HFF-Myc (cell line): ENCODE results near the gene NWD2.

ENCODE experiments used
- DNase-seq: peaks from one replicate; pipeline ENCODE4 v3.0.0-alpha.2; 2011; ENCODE audit warnings: low read depth; ENCODE audit errors: extremely low read depth
- H3K4me3 ChIP-seq: replicated peaks from 2 replicates; pipeline ENCODE4 v1.5.1; 2011; ENCODE audit warnings: low read depth, mild to moderate bottlenecking, control low read depth, low read length
- TF ChIP-seq, protein P1 (sequence below): IDR thresholded peaks from 2 replicates; pipeline ENCODE4 v1.5.1; 2012; ENCODE audit warnings: mild to moderate bottlenecking, low read depth, low read length, control low read depth; ENCODE audit errors: missing control alignments

Gene NWD2

DNA sequence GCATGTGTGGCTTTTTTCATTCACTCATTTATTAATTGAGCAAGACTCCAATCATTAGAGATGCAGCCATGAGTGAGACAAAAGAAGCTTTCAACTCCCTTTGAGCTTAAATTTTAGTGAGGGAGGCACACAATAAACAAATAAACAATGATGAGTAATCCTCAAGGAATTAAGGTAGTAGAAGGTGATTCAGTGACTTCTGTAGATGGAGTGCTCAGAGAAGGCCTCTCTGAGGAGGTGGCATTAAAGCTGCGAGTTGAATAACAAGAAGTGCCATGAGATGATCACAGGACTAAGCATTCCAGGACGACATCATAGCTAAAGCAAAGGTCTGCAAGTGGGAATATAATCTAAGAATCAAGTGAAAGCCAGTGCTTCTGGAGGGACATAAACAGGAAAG is 77.6 kb downstream of the NWD2 start:
- DNase-seq = no peak
- H3K4me3 ChIP-seq = no peak overlapping the region
- TF ChIP-seq, protein P1, sequence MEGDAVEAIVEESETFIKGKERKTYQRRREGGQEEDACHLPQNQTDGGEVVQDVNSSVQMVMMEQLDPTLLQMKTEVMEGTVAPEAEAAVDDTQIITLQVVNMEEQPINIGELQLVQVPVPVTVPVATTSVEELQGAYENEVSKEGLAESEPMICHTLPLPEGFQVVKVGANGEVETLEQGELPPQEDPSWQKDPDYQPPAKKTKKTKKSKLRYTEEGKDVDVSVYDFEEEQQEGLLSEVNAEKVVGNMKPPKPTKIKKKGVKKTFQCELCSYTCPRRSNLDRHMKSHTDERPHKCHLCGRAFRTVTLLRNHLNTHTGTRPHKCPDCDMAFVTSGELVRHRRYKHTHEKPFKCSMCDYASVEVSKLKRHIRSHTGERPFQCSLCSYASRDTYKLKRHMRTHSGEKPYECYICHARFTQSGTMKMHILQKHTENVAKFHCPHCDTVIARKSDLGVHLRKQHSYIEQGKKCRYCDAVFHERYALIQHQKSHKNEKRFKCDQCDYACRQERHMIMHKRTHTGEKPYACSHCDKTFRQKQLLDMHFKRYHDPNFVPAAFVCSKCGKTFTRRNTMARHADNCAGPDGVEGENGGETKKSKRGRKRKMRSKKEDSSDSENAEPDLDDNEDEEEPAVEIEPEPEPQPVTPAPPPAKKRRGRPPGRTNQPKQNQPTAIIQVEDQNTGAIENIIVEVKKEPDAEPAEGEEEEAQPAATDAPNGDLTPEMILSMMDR = no peak

DNA sequence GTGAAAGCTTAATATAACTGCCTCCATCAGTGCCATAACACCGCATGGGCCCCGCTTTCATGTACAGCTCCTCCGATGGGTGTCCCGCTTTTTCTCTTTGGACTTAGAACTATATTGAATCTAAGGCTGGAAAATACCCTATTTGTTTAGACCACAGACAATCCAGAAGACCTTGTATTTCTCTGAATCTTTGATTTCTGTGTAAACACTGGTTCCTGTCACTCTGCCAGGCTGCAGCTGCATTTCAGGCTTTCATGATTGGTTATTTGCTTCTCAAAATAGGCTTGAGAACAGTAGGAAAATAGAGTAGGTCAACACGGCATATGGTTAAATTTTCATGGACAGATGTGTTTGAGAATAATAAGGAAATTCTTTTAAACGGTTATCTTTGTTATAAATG is 80.0 kb downstream of the NWD2 start:
- DNase-seq = no peak

DNA sequence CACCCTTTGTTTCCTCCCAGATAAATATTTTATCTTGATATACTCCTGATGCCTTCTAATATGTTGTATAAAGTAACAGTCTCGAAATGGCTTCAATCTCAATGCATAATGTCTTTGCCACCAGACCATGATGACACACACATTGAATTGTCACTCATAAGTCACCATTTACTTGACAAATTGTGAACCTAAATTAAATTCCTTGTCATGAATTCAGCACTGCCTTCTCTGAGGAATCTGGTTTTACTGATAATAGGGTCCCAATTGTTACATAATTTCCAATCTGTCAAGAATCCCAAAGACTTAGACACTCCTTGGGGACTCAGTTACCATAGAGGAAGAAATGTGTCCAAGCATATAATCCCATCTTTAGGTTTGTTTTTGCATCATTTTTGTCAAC is 82.3 kb downstream of the NWD2 start:
- TF ChIP-seq, protein P1 = no peak
- H3K4me3 ChIP-seq = no peak overlapping the region
- DNase-seq = no peak

More for the DNA sequence above, 80.0 kb downstream of the NWD2 start:
- TF ChIP-seq, protein P1 = no peak
- no peak overlapping the region for H3K4me3 ChIP-seq

DNA sequence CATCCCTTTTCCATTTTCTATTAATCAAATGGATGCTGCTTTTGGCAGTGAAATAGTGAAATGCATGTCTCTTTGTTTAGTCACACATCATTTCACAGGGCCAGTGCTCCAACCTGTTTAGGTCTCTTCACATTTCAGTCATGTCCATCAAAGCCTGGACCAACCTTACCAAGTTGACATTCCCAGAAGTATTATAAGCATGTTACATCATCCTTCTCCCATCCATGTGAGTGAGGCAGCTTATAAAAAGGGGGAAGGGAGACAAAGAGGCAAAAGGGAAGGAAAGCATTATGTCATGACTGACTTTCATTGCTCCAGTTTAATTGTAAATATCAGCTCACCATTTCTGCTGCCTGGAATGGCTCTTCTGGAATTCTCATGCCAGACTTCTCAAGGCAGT is 94.4 kb downstream of the NWD2 start:
- TF ChIP-seq, protein P1 = no peak
- H3K4me3 ChIP-seq = no peak overlapping the region
- DNase-seq = no peak

DNA sequence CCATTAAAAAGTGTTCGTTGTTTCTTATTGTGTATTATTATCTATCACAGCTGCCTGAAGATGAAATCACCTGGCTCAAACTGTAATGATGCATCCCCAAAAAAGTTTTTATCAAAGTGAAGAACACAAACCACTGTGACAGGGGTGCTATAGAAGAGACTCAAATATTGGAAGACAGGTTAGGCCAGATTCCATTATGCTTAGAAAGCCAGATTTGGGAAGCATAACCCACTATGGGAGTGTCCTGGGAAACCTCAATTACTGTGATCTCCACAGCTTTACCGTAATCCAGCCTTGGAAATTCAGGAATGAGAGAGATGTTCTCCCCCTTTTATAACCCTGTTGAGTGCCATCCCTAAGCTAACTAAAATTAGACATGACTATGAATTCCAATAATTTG is 114.2 kb downstream of the NWD2 start:
- no peak overlapping the region for H3K4me3 ChIP-seq
- TF ChIP-seq, protein P1 = no peak
- no peak for DNase-seq

DNA sequence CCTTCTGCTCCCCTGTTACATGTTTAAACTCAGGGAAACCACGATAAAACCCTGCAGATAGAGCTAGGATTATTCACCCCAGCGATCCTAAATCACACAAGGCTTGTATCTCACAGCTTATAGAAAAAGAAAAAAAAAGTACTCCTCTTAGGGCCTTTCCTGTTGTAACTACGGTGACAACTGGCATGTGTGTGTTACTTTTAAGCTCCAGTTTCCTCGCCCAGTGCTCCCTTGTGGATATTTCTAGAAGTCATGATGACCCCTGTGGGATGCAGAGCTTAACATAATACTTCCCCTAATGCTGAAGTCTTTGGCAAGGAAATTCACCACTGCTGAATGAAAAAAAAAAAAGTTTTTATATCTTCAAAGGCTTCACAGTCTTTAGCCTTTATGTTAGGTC is 114.7 kb downstream of the NWD2 start:
- TF ChIP-seq, protein P1 = no peak
- H3K4me3 ChIP-seq = no peak overlapping the region
- DNase-seq = no peak

DNA sequence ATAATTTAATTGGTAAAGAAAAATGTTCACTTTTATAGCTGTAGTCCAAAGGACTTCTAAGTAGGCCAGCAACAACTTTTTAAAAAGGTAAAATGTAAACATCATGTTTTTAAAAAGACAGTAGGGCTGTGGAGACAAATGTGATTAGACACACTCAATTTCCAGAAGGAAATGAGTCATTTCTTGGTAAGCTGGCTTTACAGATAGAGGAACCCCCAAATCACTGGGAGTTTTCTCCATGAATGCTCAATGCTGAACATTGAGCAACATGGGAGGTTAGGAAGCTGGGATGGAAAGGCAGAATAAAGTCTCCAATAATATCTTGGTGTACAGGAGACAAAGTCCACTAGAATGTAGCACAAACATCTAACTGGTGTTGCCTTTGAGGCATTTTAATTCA is 121.3 kb downstream of the NWD2 start:
- H3K4me3 ChIP-seq = no peak overlapping the region
- no peak for DNase-seq
- TF ChIP-seq, protein P1 = no peak
